ENCODE data around the gene SLC5A1. TPM values are rescaled to one million over a fixed set of nuclear protein-coding genes. Genes with fewer than 3 reads are reported as not detected.
"Not testable (repeated sequence)": the region's sequence is repeated elsewhere in the genome, so short reads cannot be mapped to it uniquely, and the experiment has no call there.

The SLC5A1 gene
- total RNA-seq, 1 donor from 2014 or later = 201 TPM

DNA sequence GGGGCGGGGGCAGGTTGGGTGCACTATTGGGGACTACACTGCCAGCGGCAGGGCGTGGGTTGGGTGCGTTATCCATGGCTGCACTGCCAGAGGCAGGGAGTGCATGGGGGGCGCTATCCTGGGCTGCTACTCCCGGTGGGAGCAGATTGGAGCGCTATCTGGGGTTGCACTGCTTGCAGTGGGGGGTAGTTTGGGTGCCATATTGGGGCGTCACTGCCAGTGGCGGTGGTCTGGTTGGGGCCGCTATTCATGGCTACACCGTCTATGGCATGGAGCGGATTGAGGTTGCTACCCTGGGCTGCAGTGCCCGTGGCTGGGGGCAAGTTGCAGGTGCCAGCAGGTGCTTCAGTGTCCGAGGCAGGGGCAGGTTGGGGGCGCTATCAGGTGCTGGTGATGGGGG is 79.8 kb downstream of the SLC5A1 start:
- intact Hi-C loops (cut with micrococcal nuclease) = no loop called here

DNA sequence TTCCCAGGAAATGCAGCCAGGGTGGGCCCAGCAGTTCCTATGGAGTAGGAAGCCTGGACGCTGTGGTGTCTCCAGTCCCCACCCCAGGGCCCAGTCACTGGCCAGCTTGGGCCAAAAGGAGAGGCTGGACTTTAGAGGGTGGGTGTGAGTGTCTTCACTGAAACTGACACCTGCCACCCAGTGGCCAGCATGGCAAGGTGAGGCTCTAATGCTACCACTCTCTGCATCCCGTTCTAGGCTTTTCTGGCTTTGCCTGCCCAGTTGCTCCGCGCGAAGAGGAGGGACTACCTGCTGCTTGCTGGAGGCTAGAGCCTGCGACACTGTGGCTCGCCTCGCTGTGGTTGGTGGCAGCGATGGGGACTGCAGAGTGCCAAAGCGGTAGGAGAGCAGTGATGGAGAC is 80.6 kb downstream of the SLC5A1 start:
- H3K36me3 ChIP-seq = no peaks in the 10 kb centered on the region
- H3K4me3 ChIP-seq = no peak overlapping the region
- H3K4me1 ChIP-seq = no peaks in the 10 kb centered on the region
- intact Hi-C loops (cut with micrococcal nuclease) = no loop called here
- H3K27me3 ChIP-seq (ENCODE audit: low read depth) = no peaks in the 10 kb centered on the region
- DNase-seq = no peak
- H3K27ac ChIP-seq (replicated peaks) = no peak overlapping the region
- H3K9me3 ChIP-seq (replicated peaks) = no peaks in the 10 kb centered on the region
- TF ChIP-seq, protein P1, sequence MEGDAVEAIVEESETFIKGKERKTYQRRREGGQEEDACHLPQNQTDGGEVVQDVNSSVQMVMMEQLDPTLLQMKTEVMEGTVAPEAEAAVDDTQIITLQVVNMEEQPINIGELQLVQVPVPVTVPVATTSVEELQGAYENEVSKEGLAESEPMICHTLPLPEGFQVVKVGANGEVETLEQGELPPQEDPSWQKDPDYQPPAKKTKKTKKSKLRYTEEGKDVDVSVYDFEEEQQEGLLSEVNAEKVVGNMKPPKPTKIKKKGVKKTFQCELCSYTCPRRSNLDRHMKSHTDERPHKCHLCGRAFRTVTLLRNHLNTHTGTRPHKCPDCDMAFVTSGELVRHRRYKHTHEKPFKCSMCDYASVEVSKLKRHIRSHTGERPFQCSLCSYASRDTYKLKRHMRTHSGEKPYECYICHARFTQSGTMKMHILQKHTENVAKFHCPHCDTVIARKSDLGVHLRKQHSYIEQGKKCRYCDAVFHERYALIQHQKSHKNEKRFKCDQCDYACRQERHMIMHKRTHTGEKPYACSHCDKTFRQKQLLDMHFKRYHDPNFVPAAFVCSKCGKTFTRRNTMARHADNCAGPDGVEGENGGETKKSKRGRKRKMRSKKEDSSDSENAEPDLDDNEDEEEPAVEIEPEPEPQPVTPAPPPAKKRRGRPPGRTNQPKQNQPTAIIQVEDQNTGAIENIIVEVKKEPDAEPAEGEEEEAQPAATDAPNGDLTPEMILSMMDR (IDR thresholded peaks at IDR 0.05; ENCODE audit: borderline replicate concordance) = peak; percentile 28

More for the DNA sequence above, 79.8 kb downstream of the SLC5A1 start:
- DNase-seq = no peak
- no peak overlapping the region for H3K4me3 ChIP-seq
- H3K9me3 ChIP-seq (replicated peaks) = no peaks in the 10 kb centered on the region
- TF ChIP-seq, protein P1 (IDR thresholded peaks at IDR 0.05; ENCODE audit: borderline replicate concordance) = no peak
- no peaks in the 10 kb centered on the region for H3K36me3 ChIP-seq
- H3K4me1 ChIP-seq = no peaks in the 10 kb centered on the region
- no peaks in the 10 kb centered on the region for H3K27me3 ChIP-seq (ENCODE audit: low read depth)
- H3K27ac ChIP-seq (replicated peaks) = no peak overlapping the region

DNA sequence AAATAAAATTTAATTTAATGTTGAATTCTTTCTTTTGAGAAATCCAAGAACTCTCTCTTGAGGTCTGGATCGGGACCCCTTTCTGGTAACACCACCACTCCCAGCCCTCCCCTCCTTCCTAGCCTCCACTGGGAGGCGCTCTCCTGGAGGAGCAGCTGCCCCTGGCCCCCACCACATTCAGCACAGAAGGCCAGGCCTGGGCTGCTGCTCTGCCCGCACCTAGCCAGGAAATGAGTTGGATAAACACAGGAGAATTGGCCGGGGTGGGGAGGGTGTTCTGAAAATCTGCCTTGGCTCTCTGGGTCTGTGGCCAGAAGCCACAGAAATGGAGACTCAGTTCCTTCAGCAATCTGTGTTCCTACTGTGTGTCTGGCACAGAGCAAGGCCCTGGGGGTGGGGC is 84.8 kb downstream of the SLC5A1 start:
- Histone ChIP-seq H3K36me3 (no peaks in the 10 kb centered on the region), H3K4me3 (no peak overlapping the region), H3K27me3 (ENCODE audit: low read depth) (no peaks in the 10 kb centered on the region), H3K4me1 (no peaks in the 10 kb centered on the region), H3K27ac (replicated peaks) (no peak overlapping the region), H3K9me3 (replicated peaks) (no peaks in the 10 kb centered on the region)
- DNase-seq = no peak
- intact Hi-C loops (cut with micrococcal nuclease) = no loop called here
- TF ChIP-seq, protein P1 (IDR thresholded peaks at IDR 0.05; ENCODE audit: borderline replicate concordance) = no peak

DNA sequence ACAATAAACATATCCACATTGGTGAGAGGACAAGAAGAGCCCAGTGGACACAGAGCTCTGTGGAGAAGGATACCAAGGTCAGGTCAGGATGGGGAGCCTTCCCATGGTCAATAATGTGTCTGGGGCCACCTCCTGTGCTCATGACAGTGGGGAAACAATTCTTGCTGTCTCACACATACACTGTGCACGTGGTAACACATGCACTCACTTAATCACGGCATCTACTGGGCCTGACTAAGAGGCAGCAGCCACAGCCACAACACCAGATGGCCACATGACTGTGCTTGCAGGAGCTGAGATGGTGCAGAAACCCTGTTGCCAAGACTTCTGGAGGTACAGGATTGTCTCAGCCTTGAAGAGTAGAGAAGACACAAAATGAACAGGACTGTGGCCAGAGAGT is 87.4 kb downstream of the SLC5A1 start:
- H3K9me3 ChIP-seq (replicated peaks) = no peaks in the 10 kb centered on the region
- H3K27me3 ChIP-seq (ENCODE audit: low read depth) = no peaks in the 10 kb centered on the region
- no peak overlapping the region for H3K27ac ChIP-seq (replicated peaks)
- no peaks in the 10 kb centered on the region for H3K4me1 ChIP-seq
- TF ChIP-seq, protein P1 (IDR thresholded peaks at IDR 0.05; ENCODE audit: borderline replicate concordance) = no peak
- H3K36me3 ChIP-seq = no peaks in the 10 kb centered on the region
- intact Hi-C loops (cut with micrococcal nuclease) = no loop called here
- no peak overlapping the region for H3K4me3 ChIP-seq
- DNase-seq = no peak

DNA sequence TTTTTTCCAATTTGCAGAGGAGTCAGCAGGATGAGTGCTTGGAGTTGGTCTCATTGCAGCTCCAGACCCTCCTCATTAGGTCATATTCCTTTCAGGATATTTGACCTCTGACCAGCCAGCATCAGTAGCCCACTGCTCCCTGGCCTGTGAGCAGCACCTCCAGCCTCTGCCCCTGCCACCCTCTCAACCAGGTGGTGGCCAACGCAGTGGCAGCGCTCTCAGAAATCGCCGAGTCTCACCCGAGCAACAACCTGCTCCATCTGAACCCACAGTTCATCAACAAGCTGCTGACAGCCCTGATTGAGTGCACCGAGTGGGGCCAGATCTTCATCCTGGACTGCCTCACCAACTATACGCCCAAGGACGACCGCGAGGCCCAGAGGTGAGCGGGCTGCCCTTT is 89.1 kb downstream of the SLC5A1 start:
- H3K27ac ChIP-seq (replicated peaks) = no peak overlapping the region
- H3K36me3 ChIP-seq = no peaks in the 10 kb centered on the region
- H3K4me3 ChIP-seq = no peak overlapping the region
- intact Hi-C loops (cut with micrococcal nuclease) = no loop called here
- TF ChIP-seq, protein P1 (IDR thresholded peaks at IDR 0.05; ENCODE audit: borderline replicate concordance) = no peak
- no peaks in the 10 kb centered on the region for H3K27me3 ChIP-seq (ENCODE audit: low read depth)
- H3K4me1 ChIP-seq = no peaks in the 10 kb centered on the region
- no peaks in the 10 kb centered on the region for H3K9me3 ChIP-seq (replicated peaks)
- no peak for DNase-seq

DNA sequence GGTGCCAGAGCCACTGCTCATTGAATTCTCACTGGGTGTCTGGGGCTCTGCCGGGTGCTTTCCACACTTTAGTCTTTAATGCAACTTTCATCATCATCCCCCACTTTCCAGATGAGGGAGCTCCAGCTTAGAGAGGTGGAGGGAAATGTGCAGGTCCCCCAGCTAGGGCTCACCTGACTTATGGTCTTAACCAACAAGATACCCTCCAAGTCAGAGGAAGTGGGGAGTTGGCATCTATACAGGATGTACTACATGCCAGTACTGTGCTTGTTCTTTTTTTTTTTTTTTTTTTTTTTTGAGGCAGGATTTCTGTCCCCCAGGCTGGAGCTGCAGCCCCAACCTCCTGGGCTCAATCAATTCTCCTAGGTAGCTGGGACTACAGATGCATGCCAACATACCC is 89.7 kb downstream of the SLC5A1 start:
- Histone ChIP-seq H3K27ac (replicated peaks) (no peak overlapping the region), H3K9me3 (replicated peaks) (no peaks in the 10 kb centered on the region), H3K4me3 (no peak overlapping the region), H3K36me3 (no peaks in the 10 kb centered on the region), H3K27me3 (ENCODE audit: low read depth) (peaks cover 4% of the 10 kb centered on the region), H3K4me1 (no peaks in the 10 kb centered on the region)
- intact Hi-C loops (cut with micrococcal nuclease) = no loop called here
- DNase-seq = no peak
- TF ChIP-seq, protein P1 (IDR thresholded peaks at IDR 0.05; ENCODE audit: borderline replicate concordance) = no peak

DNA sequence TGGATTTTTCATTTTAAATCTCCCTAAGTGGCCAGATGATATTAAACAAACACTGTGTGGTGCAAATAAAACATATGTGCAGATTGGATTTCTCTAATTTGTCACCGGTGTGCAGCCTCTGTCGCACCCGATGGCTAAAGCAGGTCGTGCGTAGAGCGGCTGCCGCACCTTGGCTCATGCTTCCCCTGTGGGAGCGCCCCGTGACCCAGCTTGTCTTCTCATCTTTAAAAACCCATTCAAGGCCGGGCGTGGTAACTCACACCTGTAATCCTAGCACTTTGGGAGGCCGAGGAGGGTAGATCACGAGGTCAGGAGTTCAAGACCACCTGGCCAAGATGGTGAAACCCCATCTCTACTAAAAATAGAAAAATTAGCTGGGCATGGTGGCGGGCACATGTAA is 91.7 kb downstream of the SLC5A1 start:
- intact Hi-C loops (cut with micrococcal nuclease); H3K27ac ChIP-seq (replicated peaks); H3K36me3 ChIP-seq; H3K4me3 ChIP-seq; H3K9me3 ChIP-seq (replicated peaks); H3K4me1 ChIP-seq; DNase-seq: not testable (repeated sequence)
- peaks cover 14% of the 10 kb centered on the region for H3K27me3 ChIP-seq (ENCODE audit: low read depth)

DNA sequence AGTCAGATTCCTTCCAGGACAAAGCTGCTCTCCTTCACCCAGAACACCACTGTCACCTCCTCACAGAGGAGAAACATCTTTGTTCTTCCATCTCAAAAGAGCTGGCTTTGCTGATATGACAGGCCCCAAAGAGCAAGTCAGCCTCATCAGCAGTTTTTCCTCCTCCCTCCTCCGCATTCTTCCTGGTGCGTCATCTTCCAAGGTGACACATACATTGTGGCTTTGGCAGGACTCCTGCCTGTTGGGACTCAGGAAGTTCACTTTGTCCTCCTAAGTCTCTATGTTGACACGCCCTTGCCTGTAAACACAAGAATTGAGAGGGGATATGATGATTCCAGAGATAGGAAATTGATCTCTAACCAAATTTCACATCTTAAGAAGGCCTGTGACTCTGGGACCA is 92.9 kb downstream of the SLC5A1 start:
- not testable (repeated sequence) for H3K36me3 ChIP-seq

More for the DNA sequence above, 92.9 kb downstream of the SLC5A1 start:
- intact Hi-C loops (cut with micrococcal nuclease); H3K9me3 ChIP-seq (replicated peaks); DNase-seq; H3K4me3 ChIP-seq; H3K4me1 ChIP-seq: not testable (repeated sequence)
- peak overlapping the region; percentile 79 for H3K27ac ChIP-seq (replicated peaks)
- peaks cover 14% of the 10 kb centered on the region for H3K27me3 ChIP-seq (ENCODE audit: low read depth)

All from left ventricle myocardium inferior (tissue), 1 donor.